Naive B cell (primary cell): ENCODE measurements around the gene VAV3. TPM values are rescaled to one million over a fixed set of nuclear protein-coding genes. Genes with fewer than 3 reads are reported as not detected.
"Not testable (repeated sequence)": the region's sequence is repeated elsewhere in the genome, so short reads cannot be mapped to it uniquely, and the experiment has no call there.

Source experiments
- ATAC-seq, 2 donors: fragments of 150-1000 bp; cut with Tn5 transposase; 2 replicates each; pipeline ENCODE4 v1.10.0; 2021; ENCODE audit warnings: low read depth in 2 of 2, mild to moderate bottlenecking in 2 of 2, moderate library complexity in 2 of 2
- DNase-seq: peaks from one replicate; pipeline ENCODE4 v3.0.0; 2022
- H3K27ac Mint-ChIP-seq, 6 donors: one replicate each; pipeline ENCODE4 v1.8.0; 2020 to 2022; ENCODE audit warnings: mild to moderate bottlenecking in 6 of 6, mixed read lengths in 6 of 6, moderate library complexity in 5 of 6, inconsistent platforms in 2 of 6
- H3K27me3 Mint-ChIP-seq, 3 donors: one replicate each; pipeline ENCODE4 v1.8.0; 2021 to 2022; ENCODE audit warnings: mixed read lengths in 3 of 3, mild to moderate bottlenecking in 1 of 3
- H3K36me3 Mint-ChIP-seq, 2 donors: one replicate each; pipeline ENCODE4 v1.8.0; 2020 to 2022; ENCODE audit warnings: mixed read lengths in 2 of 2, inconsistent platforms in 1 of 2, mild to moderate bottlenecking in 1 of 2
- H3K4me1 Mint-ChIP-seq, 3 donors: one replicate each; pipeline ENCODE4 v1.8.0; 2020 to 2022; ENCODE audit warnings: mixed read lengths in 3 of 3, inconsistent platforms in 1 of 3, mild to moderate bottlenecking in 1 of 3, moderate library complexity in 1 of 3
- H3K4me3 Mint-ChIP-seq, 8 donors: one replicate each; pipeline ENCODE4 v1.8.0; 2020 to 2022; ENCODE audit warnings: mild to moderate bottlenecking in 8 of 8, mixed read lengths in 8 of 8, moderate library complexity in 8 of 8, inconsistent platforms in 2 of 8
- H3K9me3 Mint-ChIP-seq, 7 donors: one replicate each; pipeline ENCODE4 v1.8.0; 2020 to 2022; ENCODE audit warnings: mixed read lengths in 7 of 7, mild to moderate bottlenecking in 5 of 7, inconsistent platforms in 2 of 7, moderate library complexity in 1 of 7
- polyA plus RNA-seq, 6 donors: library from polyadenylated mRNA; unstranded; fragments of 300-500 nt; fragmentation: Illumina TruSeq; gene quantifications; one replicate each; pipeline ENCODE4 v1.2.3, GENCODE V29; 2021; ENCODE audit warnings: low read depth in 6 of 6

Gene VAV3
- polyA plus RNA-seq, 6 donors from 2014 or later, result 24.8 to 45.9 (median 33.6) TPM

DNA sequence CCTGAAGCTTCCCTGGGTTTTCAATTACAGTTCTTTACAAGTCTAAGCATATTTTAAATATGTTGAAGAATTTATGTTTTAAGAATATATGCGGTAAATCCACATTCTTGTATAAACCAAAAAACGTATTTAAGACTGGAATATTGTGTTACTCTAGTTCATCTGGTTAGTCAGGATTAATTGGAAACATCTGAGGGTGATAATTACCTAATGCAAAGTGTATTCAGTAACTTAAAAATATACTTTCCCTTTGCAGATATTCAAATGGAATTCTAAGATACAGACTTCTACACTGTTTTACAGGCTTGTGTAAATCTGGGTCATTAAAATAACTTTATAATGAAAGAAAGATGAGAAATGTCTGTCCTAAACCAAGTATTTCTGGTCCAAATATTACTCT, 302.0 kb downstream of the VAV3 start:
- ATAC-seq (no peak), DNase-seq (no peak)
- Mint-ChIP-seq H3K27me3 (no peaks in the 10 kb centered on the region), H3K27ac (peak overlapping the region in 1 of 6 donors; percentile 15), H3K4me3 (no peak overlapping the region), H3K9me3 (no peaks in the 10 kb centered on the region), H3K4me1 (peaks cover 0 to 3% (median under 1%) of the 10 kb centered on the region in 3 donors), H3K36me3 (peaks cover 12 to 13% of the 10 kb centered on the region in 2 donors)

DNA sequence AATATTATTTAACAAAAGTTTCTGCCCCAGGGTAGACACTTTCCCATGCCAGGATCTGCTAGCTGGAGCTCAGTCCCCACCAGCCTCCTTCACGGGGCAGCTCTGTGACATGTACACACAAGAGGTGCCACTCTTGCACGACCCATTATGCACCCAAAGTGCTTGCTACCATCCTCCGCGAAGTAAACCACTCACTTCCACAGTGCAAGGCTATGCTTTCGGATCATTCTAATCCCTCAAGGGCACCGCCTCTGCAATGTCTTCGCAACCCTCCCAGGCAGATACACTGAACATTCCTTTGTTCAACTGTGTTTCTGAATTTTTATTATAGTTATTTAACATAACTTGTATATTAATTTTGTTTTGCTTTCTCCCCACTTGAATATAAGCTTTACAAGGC, 303.8 kb downstream of the VAV3 start:
- DNase-seq, result no peak
- peaks cover 0 to 10% (median 0%) of the 10 kb centered on the region in 3 donors for H3K4me1 Mint-ChIP-seq
- H3K4me3 Mint-ChIP-seq, result no peak overlapping the region
- H3K36me3 Mint-ChIP-seq, result peaks cover 10 to 12% of the 10 kb centered on the region in 2 donors
- no peaks in the 10 kb centered on the region for H3K9me3 Mint-ChIP-seq
- ATAC-seq, result no peak
- H3K27me3 Mint-ChIP-seq, result no peaks in the 10 kb centered on the region
- H3K27ac Mint-ChIP-seq, result no peak overlapping the region

DNA sequence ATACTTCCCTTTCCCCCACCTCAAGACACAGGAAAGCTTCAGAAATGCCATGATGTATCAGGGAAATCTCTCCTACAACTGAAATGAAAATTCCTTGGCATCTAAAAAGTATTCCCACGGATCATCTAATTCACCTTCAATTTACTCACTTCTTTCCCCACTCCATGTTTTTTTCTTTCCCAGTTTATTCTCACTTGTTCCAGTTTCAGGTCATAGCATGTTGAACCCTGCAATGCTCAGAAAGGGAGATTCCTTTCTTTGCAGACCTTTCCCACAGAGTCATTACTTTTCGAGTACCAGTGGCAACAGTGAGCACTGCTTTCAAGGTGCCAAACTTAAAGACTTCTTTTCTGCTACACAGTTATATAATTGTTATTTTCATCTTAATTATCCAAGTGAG, 305.0 kb downstream of the VAV3 start:
- Mint-ChIP-seq H3K27me3 (no peaks in the 10 kb centered on the region), H3K27ac (peak overlapping the region in 2 of 6 donors; percentile 34 to 42), H3K36me3 (peaks cover 8 to 10% of the 10 kb centered on the region in 2 donors), H3K9me3 (no peaks in the 10 kb centered on the region), H3K4me3 (no peak overlapping the region), H3K4me1 (peaks cover 0 to 8% (median 0%) of the 10 kb centered on the region in 3 donors)
- no peak for DNase-seq
- no peak for ATAC-seq

DNA sequence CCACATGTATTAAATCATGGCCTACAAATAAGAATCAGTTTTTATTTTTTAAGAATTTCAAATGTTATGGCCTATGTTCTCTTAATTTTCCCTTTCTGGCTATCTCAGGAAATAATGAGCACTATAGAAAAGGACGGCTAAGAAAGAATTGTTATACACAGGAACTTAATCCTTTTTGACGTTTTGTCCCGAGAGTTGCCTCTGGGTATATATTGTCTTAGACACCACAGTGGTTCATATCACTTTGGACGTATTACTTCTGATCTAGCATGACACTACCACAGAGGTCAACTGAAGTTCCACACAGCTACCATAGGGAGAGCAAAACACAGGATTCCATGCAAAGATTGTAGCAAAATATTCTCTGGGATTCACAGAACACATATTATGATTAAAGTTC, 307.6 kb downstream of the VAV3 start:
- no peak for DNase-seq
- peaks cover 0 to 5% of the 10 kb centered on the region in 2 donors for H3K36me3 Mint-ChIP-seq
- peaks cover 0 to 9% (median 5%) of the 10 kb centered on the region in 3 donors for H3K4me1 Mint-ChIP-seq
- no peak overlapping the region for H3K4me3 Mint-ChIP-seq
- no peak overlapping the region for H3K27ac Mint-ChIP-seq
- H3K9me3 Mint-ChIP-seq, result peaks cover 0 to 2% (median 0%) of the 10 kb centered on the region in 7 donors
- ATAC-seq, result no peak
- no peaks in the 10 kb centered on the region for H3K27me3 Mint-ChIP-seq

DNA sequence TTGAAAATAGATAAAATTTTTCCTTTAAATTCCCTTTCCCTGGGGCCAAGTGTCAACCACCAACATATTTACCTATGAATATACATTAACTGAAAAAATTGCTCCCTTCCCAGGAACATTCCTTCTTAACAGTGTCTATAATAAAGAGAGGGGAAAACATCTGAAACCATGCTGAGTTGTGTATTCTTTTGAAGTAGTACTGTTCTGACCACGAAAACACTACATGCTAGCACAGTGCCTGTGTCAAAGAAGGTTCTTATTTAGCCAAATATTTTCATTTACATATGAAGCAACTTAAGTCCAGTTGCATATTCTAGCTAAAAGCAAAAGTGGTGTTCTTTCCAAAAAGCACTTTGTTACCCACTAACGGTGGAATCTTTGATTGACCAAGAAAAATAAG, 311.2 kb downstream of the VAV3 start:
- ATAC-seq, result no peak

DNA sequence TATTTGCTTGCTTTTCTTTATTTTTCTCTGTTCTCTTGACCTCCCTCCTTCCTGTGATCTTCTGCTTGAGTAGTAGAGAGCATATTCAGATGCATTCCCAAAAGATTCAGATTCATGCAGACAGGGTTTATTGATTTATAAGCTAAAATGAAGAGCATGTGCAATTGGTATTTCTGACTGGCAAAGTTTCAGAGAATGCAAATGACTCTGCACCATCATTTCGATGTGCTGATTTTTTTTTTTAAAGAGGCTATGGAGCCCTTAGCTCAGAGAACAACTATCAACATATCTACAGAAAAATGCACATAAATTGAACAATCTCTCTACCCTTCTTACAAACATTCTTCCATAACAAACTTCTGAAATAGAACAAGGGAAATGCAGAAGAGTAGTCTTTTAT, 312.0 kb downstream of the VAV3 start:
- no peak for DNase-seq
- Mint-ChIP-seq H3K27me3 (no peaks in the 10 kb centered on the region), H3K27ac (peak overlapping the region in 3 of 6 donors; percentile 6 to 39 (median 39)), H3K9me3 (peaks cover 0 to 2% (median 0%) of the 10 kb centered on the region in 7 donors), H3K36me3 (peaks cover 0 to 5% of the 10 kb centered on the region in 2 donors), H3K4me3 (no peak overlapping the region), H3K4me1 (peaks cover 3 to 15% (median 12%) of the 10 kb centered on the region in 3 donors)
- ATAC-seq, result no peak

More for the DNA sequence above, 311.2 kb downstream of the VAV3 start:
- Mint-ChIP-seq H3K9me3 (peaks cover 0 to 2% (median 0%) of the 10 kb centered on the region in 7 donors), H3K36me3 (peaks cover 0 to 5% of the 10 kb centered on the region in 2 donors), H3K27me3 (no peaks in the 10 kb centered on the region), H3K4me3 (no peak overlapping the region), H3K27ac (peak overlapping the region in 1 of 6 donors; percentile 60), H3K4me1 (peaks cover 3 to 15% (median 12%) of the 10 kb centered on the region in 3 donors)
- no peak for DNase-seq

DNA sequence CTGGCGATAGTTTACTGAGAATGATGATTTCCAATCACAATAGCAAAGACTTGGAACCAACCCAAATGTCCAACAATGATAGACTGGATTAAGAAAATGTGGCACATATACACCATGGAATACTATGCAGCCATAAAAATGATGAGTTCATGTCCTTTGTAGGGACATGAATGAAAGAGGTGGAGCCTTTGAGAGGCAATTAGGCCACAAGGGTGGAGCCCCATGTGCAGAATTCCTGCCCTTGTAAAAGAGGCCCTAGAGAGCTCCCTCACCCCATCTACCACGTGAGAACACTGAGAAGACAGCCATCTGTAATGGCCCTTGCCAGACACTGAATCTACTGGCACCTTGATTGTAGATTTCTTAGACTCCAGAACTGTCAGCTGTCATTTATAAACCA, 314.2 kb downstream of the VAV3 start:
- not testable (repeated sequence) for H3K4me3 Mint-ChIP-seq, H3K27ac Mint-ChIP-seq, H3K36me3 Mint-ChIP-seq, H3K9me3 Mint-ChIP-seq, DNase-seq, H3K27me3 Mint-ChIP-seq, ATAC-seq
- H3K4me1 Mint-ChIP-seq, result peaks cover 3 to 21% (median 9%) of the 10 kb centered on the region in 3 donors

DNA sequence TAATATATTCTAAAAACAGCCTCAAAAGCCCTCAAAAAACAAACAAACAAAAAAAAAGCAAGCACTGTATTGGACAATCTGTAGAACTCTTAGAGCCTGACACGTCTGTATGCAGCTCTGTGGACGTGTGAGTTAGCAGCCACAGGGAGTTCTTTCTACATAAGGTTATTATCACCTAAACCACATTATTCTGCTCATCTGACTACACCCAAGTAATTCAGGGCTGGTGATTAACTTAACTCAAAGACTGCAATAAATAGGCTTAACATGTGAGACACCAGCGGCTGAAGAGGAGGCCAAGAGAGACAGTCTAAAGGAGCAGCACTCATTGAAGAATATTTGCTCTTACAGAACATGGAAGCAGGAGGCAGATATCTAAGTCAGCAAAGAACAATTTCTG, 316.0 kb downstream of the VAV3 start:
- ATAC-seq (no peak), DNase-seq (no peak)
- Mint-ChIP-seq H3K4me3 (no peak overlapping the region), H3K27ac (peak overlapping the region in 2 of 6 donors; percentile 3 to 56), H3K9me3 (peaks cover 0 to 2% (median 0%) of the 10 kb centered on the region in 7 donors), H3K36me3 (peaks cover 0 to 5% of the 10 kb centered on the region in 2 donors), H3K27me3 (no peaks in the 10 kb centered on the region), H3K4me1 (peaks cover 5 to 35% (median 14%) of the 10 kb centered on the region in 3 donors)

DNA sequence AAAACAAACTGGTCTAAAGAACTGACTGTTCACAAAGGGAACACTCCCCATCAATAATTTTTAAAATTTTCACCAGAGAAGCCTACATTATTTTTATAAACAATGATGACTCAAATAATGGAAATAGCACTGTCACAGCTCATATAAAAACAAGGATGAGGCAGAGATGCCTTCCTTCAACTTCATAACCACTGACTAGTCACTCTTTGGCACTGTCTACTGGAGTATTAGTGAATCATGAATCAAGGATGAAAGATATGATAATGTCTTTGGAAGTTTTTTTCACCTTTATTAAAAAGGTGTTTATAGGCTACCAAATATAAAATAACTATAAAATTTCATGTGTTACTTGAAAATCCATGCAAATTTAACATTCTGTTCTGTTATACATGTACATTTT, 316.9 kb downstream of the VAV3 start:
- H3K27me3 Mint-ChIP-seq, result no peaks in the 10 kb centered on the region
- ATAC-seq (no peak), DNase-seq (no peak)
- H3K4me3 Mint-ChIP-seq, result no peak overlapping the region
- peak overlapping the region in 3 of 6 donors; percentile 34 to 80 (median 34) for H3K27ac Mint-ChIP-seq
- peaks cover 5 to 36% (median 17%) of the 10 kb centered on the region in 3 donors for H3K4me1 Mint-ChIP-seq
- H3K9me3 Mint-ChIP-seq, result peaks cover 0 to 2% (median 0%) of the 10 kb centered on the region in 7 donors
- peaks cover 0 to 7% of the 10 kb centered on the region in 2 donors for H3K36me3 Mint-ChIP-seq

DNA sequence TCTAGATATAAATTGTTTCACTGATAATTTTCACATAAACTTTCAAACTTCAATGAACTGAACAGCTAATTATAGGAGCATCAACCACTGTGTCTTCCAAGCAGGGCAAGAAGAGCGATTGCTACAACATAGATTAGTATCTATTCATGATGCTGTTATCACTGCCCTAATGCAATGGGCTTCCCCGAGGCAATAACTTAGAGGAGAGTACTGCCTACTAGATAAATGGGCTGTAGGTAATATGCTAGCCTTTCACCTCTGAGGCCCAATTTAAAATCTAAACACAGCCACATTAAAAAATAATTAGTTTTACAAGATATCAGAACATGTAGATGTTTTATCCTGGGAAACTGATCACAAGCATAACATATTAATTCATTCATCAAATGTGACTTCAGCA, 318.0 kb downstream of the VAV3 start:
- Mint-ChIP-seq H3K36me3 (peaks cover 10 to 11% of the 10 kb centered on the region in 2 donors), H3K4me1 (peaks cover 9 to 33% (median 15%) of the 10 kb centered on the region in 3 donors)
- ATAC-seq, result no peak

DNA sequence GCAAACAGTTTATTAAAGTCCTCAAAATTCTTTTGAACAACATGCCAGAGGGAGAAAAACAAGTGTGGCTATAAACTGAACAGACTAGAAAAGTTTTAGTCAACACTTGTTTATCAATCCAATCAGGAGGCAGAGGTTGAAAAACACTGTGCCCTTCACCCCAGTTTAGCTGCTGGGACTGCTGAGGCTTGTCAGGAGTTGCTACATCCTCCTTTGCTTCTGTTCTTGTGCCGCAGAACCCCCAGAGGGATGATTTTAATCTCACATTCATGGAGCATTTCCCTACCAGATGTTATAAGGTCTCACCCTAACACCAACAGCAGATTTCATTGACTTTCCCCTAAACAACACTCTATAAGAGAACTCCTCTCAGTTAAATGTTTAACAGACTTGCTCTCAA, 321.2 kb downstream of the VAV3 start:
- H3K36me3 Mint-ChIP-seq, result peaks cover 28 to 39% of the 10 kb centered on the region in 2 donors
- peaks cover 5 to 25% (median 10%) of the 10 kb centered on the region in 3 donors for H3K4me1 Mint-ChIP-seq
- ATAC-seq, result no peak
- DNase-seq, result no peak
- H3K27me3 Mint-ChIP-seq, result no peaks in the 10 kb centered on the region
- H3K9me3 Mint-ChIP-seq, result no peaks in the 10 kb centered on the region
- H3K27ac Mint-ChIP-seq, result peak overlapping the region in 5 of 6 donors; percentile 27 to 85 (median 62)
- peak overlapping the region in 1 of 8 donors; percentile 44 for H3K4me3 Mint-ChIP-seq

More for the DNA sequence above, 318.0 kb downstream of the VAV3 start:
- Mint-ChIP-seq H3K9me3 (peaks cover 0 to 2% (median 0%) of the 10 kb centered on the region in 7 donors), H3K27ac (peak overlapping the region in 1 of 6 donors; percentile 79), H3K4me3 (no peak overlapping the region), H3K27me3 (no peaks in the 10 kb centered on the region)
- DNase-seq, result no peak

DNA sequence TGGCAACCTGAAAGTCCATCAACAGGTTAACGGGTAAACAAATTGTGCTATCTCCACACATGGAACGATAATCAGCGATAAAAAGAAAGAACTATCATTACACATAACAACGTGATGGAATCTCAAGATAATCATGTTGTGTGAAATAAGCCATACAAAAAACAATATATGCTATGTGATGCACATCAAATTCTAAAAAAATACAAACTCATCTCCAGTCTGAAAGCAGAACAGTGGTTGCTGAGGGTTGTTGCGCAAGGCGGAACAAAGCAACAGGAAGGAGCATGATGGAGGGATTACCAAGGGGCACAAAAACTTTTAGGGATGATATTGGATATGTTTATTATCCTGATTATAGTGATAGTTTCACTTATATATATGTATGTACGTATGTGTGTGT, 324.8 kb downstream of the VAV3 start:
- Mint-ChIP-seq H3K27ac (peak overlapping the region in 1 of 6 donors; percentile 24), H3K9me3 (peaks cover 0 to 3% (median 0%) of the 10 kb centered on the region in 7 donors), H3K27me3 (no peaks in the 10 kb centered on the region), H3K36me3 (peaks cover 44 to 50% of the 10 kb centered on the region in 2 donors), H3K4me3 (no peak overlapping the region), H3K4me1 (peaks cover 5 to 14% (median 10%) of the 10 kb centered on the region in 3 donors)
- no peak for ATAC-seq
- DNase-seq, result no peak

DNA sequence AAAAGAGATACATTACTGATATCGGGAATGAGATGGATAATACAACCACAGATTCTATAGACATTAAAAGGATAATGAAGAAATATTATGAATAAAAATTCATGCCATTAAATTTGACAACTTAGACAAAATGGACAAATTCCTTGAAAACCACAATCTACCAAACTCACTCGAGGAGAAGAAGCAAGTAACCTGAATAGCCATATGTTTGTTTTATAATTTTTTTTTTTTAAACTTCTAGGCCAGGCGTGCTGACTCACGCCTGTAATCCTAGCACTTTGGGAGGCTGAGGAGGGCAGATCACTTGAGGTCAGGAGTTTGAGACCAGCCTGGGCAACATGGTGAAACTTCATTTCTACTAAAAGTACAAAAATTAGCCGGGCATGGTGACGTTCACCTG, 327.9 kb downstream of the VAV3 start:
- H3K27ac Mint-ChIP-seq, result no peak overlapping the region
- DNase-seq (no peak), ATAC-seq (no peak)
- H3K4me1 Mint-ChIP-seq, result peaks cover 4 to 8% (median 5%) of the 10 kb centered on the region in 3 donors
- peaks cover 52 to 56% of the 10 kb centered on the region in 2 donors for H3K36me3 Mint-ChIP-seq
- no peaks in the 10 kb centered on the region for H3K27me3 Mint-ChIP-seq
- H3K4me3 Mint-ChIP-seq, result no peak overlapping the region
- H3K9me3 Mint-ChIP-seq, result peaks cover 0 to 3% (median 0%) of the 10 kb centered on the region in 7 donors

DNA sequence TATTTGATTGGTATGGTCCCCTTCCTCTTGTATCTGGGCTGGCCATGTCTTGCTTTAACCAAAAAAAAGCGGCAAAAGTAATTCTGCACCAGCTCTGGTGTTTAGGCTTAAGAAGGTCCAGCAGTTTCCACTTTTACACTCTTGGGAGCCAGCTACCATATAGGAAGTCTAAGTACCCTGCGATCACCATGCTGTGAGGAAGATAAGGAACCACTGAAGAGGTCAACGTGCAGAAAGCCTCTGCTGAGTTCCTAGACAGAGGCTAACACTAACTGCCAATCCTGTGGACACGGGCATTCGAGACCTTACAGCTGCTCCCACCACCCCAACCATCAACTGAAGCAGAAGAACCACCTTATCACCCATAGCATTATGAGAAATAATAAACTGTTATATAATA, 331.4 kb downstream of the VAV3 start:
- no peaks in the 10 kb centered on the region for H3K27me3 Mint-ChIP-seq
- peaks cover 4 to 12% (median 8%) of the 10 kb centered on the region in 3 donors for H3K4me1 Mint-ChIP-seq
- peaks cover 0 to 3% (median 0%) of the 10 kb centered on the region in 7 donors for H3K9me3 Mint-ChIP-seq
- H3K36me3 Mint-ChIP-seq, result peaks cover 29 to 38% of the 10 kb centered on the region in 2 donors
- ATAC-seq, result no peak
- peak overlapping the region in 1 of 8 donors; percentile 1 for H3K4me3 Mint-ChIP-seq
- no peak overlapping the region for H3K27ac Mint-ChIP-seq
- DNase-seq, result no peak
